ENCODE results near the gene CLDN14.

Gene CLDN14

GRCh38 chr21:36479415-36480402 lies at the start of gene CLDN14:
Gene CLDN14 (minus strand): TSS chr21:36480122. CDS start chr21:36461695, 18,427 bp downstream.
- DNase-seq, result no peak

DNA sequence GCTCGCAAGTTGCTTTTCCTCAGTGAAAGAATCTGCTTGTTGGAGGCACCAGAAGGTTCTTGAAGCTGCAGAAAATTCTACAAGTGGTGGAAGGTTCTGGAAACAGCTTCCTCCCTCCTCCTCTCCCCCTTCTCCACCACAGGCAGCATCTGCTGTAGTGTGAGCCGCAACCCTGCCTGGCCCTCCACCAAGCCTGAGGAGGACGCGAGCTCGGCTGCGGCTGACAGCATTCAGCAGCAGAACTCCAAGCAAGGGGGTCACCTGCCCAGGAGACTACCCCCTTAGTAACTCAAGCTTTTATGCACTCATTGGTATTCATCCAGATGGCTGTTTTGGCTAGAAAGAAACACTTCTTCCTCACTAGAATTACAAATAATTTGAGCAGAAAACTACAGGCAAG lies 48.8 kb upstream of the CLDN14 start:
- no peak for DNase-seq

DNA sequence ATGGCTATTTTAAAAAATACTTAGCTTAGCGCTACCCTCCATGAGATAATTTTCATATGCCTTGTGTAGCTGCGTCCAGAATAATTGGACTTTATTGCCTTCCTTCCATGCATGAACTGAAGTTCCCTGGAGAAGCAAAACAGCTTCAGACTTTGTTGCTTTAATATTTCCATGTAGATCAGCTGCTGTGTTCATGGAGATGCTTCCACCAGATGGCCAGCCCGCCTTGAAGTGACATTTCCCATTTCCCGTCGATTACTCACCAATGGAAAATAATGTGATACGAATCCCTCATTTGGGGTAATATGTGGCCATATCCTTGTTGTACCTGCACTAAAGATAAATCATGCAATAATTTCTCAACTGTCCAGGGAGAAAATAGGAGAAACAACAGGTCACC lies 47.4 kb upstream of the CLDN14 start:
- no peak for DNase-seq

GRCh38 chr21:36526104-36526503 lies 46.2 kb upstream of the CLDN14 start:
- DNase-seq, result no peak

DNA sequence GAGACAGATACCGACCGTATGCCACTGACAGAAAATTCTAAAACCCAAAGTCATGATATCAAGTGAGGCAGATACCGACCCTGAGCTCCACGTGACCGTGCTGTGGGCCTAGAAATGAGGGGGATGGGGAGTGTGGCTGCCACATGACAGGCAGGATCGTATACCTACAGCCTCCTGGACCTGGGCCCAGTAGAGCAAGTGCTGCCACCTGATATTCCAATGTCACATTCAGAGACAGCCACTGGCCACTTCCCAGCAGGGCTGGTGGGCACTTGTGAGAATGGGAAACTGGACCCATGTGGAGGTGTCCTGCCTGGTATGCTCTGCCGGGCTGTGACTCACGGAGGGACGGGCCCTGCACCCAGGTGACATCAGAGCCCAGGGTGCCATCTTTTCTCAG lies 44.6 kb upstream of the CLDN14 start:
- DNase-seq, result no peak

- DNase-seq, result no peak
These were observed 42.4 kb upstream of the CLDN14 start for GRCh38 chr21:36522219-36522808.

DNA sequence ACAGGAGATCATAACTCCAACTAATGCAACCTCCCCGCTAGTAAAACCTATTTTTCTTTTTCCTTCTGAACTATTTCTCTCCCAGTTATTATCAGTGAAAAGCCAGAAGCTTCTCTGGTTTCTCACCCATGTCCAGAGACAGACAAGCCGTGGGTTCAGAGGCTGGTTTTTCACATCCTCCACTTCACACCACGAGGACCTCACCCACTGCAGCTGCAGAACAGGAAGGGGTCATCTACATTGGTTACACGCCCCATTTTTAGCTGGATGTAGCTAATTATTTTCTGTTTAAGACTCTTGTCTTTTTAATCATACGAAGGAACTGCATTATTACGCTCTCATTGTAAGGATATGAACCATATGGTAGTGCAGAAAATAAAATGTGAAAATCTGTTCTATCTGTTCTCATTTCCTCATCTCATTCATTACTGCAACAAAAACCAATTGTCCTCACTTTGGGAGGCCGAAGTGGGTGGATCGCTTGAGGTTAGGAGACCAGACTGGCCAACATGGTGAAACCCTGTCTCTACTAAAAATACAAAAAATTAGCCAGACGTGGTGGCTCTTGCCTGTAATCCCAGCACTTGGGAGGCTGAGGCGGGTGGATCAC lies 39.1 kb upstream of the CLDN14 start:
- no peak for DNase-seq

DNA sequence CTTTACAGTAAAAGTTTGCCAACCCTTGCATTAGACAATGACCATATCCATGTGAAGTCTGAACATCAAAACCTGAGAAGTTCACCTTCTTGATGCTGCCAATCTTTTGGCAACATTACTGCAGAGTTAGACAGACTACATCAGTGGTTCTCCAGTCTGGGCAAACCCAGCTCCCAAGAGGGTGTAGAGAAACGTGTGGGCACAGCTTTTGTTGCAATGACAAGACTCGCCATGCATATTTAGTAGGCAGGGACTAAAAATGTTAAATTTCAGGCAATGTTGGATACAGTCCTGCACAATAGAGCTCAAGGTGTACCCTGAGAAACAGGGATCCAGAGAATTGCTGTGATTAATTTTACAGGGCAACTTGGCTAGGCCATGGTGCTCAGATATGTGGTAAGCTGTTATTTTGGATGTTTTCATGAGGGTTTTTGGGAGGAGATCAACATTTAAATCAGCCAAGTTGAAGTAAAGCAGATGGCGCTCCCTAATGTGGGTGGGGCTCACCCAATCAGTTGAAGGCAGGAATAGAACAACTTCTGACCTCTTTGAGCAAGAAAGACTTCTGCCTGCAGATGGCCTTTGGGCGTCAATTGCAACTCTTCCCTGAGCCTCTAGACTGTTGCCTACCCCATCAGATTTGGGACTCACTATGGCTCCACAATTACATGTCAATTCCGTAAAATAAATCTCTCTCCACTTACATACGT lies 37.6 kb upstream of the CLDN14 start:
- no peak for DNase-seq

- no peak for DNase-seq
These were observed 36.4 kb upstream of the CLDN14 start for GRCh38 chr21:36516281-36516680.

DNA sequence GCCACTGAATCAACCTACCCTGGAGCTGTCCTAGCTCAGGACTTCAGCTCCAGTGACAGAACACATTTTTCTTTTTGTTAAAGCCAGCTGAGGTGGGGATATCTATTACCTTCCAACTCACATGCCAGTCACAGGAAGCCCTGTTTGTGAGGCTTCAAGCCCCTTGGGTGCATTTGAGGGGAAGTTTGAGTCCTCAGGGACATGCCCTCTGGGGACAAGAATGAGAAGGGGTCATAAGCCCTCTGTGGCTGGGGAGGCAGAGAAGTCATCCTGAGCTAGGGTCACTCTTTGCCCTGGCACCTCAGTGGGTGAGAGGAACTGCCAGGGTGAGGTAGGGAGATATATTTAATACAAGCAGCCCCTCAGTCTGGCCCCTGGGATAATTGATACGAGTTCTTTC lies 33.5 kb upstream of the CLDN14 start:
- DNase-seq, result no peak

DNA sequence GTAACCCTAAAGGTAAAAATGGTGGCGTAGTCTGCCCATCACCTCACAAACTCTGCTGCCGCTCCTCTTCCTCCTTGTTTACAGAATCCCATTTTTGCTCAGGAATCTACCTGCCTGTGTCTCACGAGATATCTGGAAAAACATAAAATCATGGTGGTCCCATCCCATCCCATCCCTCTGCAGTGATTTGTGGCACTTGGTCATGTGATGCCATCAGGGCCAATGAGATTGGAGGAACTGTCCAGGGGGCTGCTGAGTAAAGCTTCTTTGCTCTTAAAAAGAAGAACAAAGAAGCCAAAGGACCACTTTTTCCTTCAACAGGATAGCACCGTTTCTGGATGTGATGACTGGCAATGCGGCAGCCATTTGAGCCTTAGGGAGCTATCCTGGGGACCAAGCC lies 33.0 kb upstream of the CLDN14 start:
- no peak for DNase-seq

GRCh38 chr21:36511484-36512220 lies 31.7 kb upstream of the CLDN14 start:
- no peak for DNase-seq

DNA sequence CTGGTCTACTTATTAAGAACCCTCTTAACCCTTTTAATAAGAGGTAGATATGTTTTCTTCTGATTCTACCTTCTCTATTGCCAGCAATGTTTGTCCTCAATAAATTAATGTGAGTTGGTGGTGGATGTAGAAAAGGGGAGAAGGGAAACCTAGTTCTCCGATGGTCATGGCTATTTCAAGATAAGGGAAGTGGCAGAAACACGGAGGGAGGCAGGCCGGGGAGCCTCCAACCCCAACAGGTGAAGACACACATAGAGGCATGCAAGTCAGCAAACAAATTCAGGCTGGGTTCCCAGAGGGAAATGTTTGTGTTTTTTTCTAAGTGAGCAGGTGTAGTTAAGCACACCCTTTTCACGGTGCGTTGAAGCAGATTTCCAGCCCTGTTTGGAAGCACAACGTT lies 31.0 kb upstream of the CLDN14 start:
- DNase-seq, result no peak

DNA sequence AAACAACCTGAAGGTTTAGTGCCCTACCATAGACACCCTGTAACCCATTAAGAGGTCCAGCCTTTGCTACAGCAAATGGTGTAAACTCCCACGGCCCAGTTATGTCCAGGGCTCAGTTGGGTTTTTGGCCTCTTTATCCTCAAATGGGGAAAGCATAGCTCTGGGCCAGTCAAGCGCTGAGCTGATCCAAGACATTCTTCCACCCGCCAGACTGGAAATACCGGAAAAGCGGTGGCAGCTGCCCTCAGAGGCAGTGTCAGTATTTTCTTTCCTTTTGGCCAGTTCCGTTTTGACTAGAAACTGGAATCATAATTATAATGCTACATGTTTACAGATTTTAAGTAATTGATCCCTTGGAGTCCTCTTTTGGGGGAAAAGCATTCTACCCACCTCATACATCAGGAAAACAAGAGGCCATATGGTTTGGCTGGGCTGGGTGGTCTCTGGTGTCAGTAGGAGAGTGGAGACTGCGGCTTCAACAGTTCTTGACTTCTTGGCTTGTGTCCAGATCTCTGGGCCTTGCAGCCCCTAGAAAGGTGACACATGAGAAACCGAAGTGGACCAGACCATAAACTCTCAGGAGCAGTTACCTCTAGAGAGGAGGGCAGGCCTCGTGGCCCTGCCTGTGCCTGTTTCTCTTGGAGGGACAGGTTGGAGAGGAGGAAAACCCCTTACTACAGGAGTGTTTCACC lies 30.2 kb upstream of the CLDN14 start:
- no peak for DNase-seq

GRCh38 chr21:36508948-36509347 lies 29.0 kb upstream of the CLDN14 start:
- no peak for DNase-seq

GRCh38 chr21:36507397-36508018 lies 27.6 kb upstream of the CLDN14 start:
- DNase-seq, result no peak

DNA sequence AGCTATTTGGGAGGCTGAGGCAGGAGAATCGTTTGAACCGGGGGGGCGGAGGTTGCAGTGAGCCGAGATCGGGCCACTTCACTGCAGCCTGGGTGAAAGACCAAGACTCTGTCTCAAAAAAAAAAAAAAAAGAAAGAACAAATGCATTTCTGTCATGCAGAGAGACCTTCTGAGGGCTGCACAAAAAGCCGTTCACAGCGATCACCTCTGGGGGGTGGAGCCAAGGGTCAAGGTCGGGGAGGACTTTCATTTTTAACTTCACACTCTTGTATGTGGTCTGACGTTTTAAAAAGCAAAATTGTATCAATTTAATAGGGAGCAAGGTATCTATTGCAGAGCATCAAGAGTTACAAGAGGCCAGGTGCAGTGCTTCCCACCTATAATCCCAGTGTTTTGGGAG lies 26.6 kb upstream of the CLDN14 start:
- DNase-seq, result no peak

GRCh38 chr21:36504067-36505058 lies 24.4 kb upstream of the CLDN14 start:
- DNase-seq, result peak; percentile 24

DNA sequence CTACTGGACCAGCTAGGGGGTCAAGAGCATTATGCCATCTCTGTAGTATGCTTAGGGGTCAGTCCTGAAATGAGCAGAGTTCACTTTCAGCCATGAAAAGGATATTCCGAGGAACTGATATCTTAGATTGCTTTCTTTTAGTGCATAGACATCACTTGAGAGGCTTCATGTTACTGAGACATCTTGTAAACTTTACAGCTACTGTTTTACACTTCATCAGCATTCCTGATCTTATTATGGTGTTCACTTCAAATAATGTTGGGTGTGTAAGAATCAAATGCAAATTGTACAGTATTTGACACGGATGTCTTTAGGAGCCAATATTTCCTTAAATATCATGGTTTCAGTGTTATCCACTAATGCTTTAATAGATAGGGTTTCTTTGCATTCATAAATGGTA lies 22.4 kb upstream of the CLDN14 start:
- DNase-seq, result no peak

- DNase-seq, result no peak
These were observed 21.6 kb upstream of the CLDN14 start for GRCh38 chr21:36501589-36501892.

Measured in activated naive CD4-positive, alpha-beta T cell treated with anti-CD3 and anti-CD28 coated beads, Interleukin-2, amount 50 U/mL, for 16 hours (primary cell).